ENCODE measurements around the gene TMEM178B. TPM values are rescaled to one million over a fixed set of nuclear protein-coding genes. Genes with fewer than 3 reads are reported as not detected.

Gene TMEM178B
- total and polyA plus RNA-seq, 9 donors: 0.10 to 1.6 (median 0.30) TPM

DNA sequence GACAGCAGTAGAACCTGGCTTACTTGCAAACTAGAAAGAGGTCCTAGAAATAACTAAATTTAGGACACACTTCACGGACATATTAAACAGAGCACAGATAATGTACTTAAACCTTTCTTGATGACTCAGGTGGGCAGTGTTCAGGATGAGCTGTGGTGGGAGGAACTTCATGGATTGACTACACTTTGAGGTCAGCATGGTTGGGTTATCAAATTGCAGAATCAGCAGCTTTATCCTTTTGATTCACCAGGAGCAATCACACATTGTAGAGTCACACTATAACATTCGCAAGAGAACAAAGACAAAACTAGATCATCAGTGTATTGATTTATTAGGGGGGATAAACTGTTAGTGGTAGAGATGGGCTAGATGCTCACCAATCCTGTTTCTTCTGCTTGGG is 438.7 kb downstream of the TMEM178B start:
- H3K27ac ChIP-seq: no peak overlapping the region
- no peaks in the 10 kb centered on the region for H3K27me3 ChIP-seq
- H3K4me1 ChIP-seq (ENCODE audit: insufficient read depth): no peaks in the 10 kb centered on the region
- no peaks in the 10 kb centered on the region for H3K9me3 ChIP-seq
- H3K4me3 ChIP-seq: no peak overlapping the region
- TF ChIP-seq EP300 (IDR thresholded peaks at IDR 0.05) (no peak), POLR2A (IDR thresholded peaks at IDR 0.05) (no peak)
- TF ChIP-seq, protein P1, sequence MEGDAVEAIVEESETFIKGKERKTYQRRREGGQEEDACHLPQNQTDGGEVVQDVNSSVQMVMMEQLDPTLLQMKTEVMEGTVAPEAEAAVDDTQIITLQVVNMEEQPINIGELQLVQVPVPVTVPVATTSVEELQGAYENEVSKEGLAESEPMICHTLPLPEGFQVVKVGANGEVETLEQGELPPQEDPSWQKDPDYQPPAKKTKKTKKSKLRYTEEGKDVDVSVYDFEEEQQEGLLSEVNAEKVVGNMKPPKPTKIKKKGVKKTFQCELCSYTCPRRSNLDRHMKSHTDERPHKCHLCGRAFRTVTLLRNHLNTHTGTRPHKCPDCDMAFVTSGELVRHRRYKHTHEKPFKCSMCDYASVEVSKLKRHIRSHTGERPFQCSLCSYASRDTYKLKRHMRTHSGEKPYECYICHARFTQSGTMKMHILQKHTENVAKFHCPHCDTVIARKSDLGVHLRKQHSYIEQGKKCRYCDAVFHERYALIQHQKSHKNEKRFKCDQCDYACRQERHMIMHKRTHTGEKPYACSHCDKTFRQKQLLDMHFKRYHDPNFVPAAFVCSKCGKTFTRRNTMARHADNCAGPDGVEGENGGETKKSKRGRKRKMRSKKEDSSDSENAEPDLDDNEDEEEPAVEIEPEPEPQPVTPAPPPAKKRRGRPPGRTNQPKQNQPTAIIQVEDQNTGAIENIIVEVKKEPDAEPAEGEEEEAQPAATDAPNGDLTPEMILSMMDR (IDR thresholded peaks at IDR 0.05): no peak
- intact Hi-C loops (cut with DNase I): no loop called here
- H3K36me3 ChIP-seq: no peaks in the 10 kb centered on the region
- DNase-seq: no peak
- 82 to 97% (median 84%) methylated on average over 2 of the region's 2 CpGs for WGBS, 3 donors

DNA sequence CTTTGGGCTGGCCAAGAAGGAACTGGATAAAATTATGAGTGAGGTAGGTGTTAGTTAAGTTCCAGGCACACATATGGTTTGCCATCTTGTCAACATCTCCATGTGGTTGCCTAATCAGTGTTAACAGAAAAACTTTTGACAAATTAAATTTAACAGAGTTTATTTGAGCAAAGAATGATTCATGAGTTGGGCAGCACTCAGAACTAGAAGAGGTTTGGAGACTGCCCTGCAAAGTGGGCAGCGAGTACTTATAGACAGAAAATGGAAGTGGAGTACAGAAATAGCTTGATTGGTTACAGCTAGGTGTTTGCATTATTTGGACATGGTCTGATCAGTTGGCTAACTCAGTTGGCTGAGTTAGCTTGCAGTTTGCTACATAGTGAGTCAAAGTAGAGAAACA is 439.9 kb downstream of the TMEM178B start:
- Histone ChIP-seq H3K4me1 (ENCODE audit: insufficient read depth) (no peaks in the 10 kb centered on the region), H3K9me3 (no peaks in the 10 kb centered on the region), H3K36me3 (no peaks in the 10 kb centered on the region), H3K4me3 (no peak overlapping the region), H3K27me3 (no peaks in the 10 kb centered on the region), H3K27ac (no peak overlapping the region)
- TF ChIP-seq, protein P1 (IDR thresholded peaks at IDR 0.05): no peak
- TF ChIP-seq POLR2A (IDR thresholded peaks at IDR 0.05) (no peak), EP300 (IDR thresholded peaks at IDR 0.05) (no peak)
- 83 to 93% (median 87%) methylated on average over 1 of the region's 1 CpG for WGBS, 3 donors
- no peak for DNase-seq
- intact Hi-C loops (cut with DNase I): no loop called here

DNA sequence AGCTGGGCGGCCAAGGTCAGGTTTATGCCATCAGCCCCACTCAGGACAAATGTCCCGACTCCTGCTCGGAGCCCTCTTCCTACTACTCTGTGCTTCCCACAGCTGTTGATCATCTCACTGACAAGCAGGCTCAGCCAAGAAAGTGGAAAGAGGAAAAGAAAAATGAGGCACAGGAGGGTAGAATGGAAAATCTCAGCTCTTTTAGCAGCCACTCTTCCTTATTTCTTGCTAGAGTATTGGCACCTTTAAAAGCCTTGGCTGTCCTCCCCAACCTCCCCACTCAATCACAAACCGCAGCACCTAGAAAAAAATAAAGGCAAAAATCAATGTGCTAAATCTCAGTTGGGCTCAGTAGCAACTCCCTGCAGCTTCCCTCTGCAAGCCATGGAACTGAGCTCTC is 442.1 kb downstream of the TMEM178B start:
- TF ChIP-seq EP300 (IDR thresholded peaks at IDR 0.05) (no peak), POLR2A (IDR thresholded peaks at IDR 0.05) (no peak)
- TF ChIP-seq, protein P1 (IDR thresholded peaks at IDR 0.05): no peak
- WGBS, 3 donors: 27 to 34% (median 33%) methylated on average over 4 of the region's 4 CpGs
- Histone ChIP-seq H3K4me3 (no peak overlapping the region), H3K36me3 (no peaks in the 10 kb centered on the region), H3K27me3 (no peaks in the 10 kb centered on the region), H3K9me3 (no peaks in the 10 kb centered on the region), H3K27ac (no peak overlapping the region), H3K4me1 (ENCODE audit: insufficient read depth) (no peaks in the 10 kb centered on the region)
- intact Hi-C loops (cut with DNase I): no loop called here
- no peak for DNase-seq

DNA sequence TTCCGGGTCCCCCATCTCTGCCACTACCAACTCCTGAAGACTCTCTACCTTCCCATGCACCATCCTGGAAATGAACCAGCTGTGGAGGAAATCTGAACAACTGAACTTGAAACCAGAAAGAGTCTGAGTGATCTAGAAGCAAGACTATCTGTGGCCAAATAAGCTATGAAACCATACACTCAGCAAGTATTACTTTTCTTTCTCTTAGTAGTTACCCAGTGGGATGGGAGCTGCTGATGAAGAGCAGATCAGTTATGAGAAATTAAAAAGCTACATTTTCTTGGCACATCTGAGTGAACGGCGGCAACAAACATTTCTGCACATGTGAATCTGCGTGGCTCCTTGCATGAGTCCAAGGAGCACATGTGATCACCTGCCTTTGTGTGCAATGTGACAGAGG is 445.8 kb downstream of the TMEM178B start:
- Histone ChIP-seq H3K36me3 (no peaks in the 10 kb centered on the region), H3K27ac (no peak overlapping the region), H3K4me3 (no peak overlapping the region), H3K4me1 (ENCODE audit: insufficient read depth) (no peaks in the 10 kb centered on the region), H3K27me3 (no peaks in the 10 kb centered on the region), H3K9me3 (no peaks in the 10 kb centered on the region)
- DNase-seq: no peak
- no peak for TF ChIP-seq EP300 (IDR thresholded peaks at IDR 0.05)
- no peak for TF ChIP-seq POLR2A (IDR thresholded peaks at IDR 0.05)
- TF ChIP-seq, protein P1 (IDR thresholded peaks at IDR 0.05): no peak
- WGBS, 3 donors: 91 to 96% (median 93%) methylated on average over 4 of the region's 4 CpGs
- intact Hi-C loops (cut with DNase I): loop anchor here in 1 of 4 donors (2.0 kb wide), 1 partner anchor 57 kb away; no protein-coding TSS in a partner anchor

Data from ovary (tissue), 9 donors.